Thyroid gland (tissue), 4 donors: ENCODE data around the gene TRIM14.
"Not testable (repeated sequence)": the region's sequence is repeated elsewhere in the genome, so short reads cannot be mapped to it uniquely, and the experiment has no call there.

Source experiments
- CTCF ChIP-seq, 6 experiments: fragments of 200-600 bp in 3 of 6; fragments of 450-650 bp in 3 of 6; sonication (generic) in 3 of 6; IDR thresholded peaks; one replicate each; pipeline ENCODE4 v1.5.1; 2016 to 2019; ENCODE audit warnings: antibody characterized with exemption in 6 of 6, mild to moderate bottlenecking in 2 of 6, inconsistent platforms in 1 of 6, moderate library complexity in 1 of 6
- POLR2A ChIP-seq, 2 donors: fragments of 450-650 bp; IDR thresholded peaks; one replicate each; pipeline ENCODE4 v1.6.1; 2017; ENCODE audit warnings: antibody characterized with exemption in 2 of 2, mild to moderate bottlenecking in 2 of 2, moderate library complexity in 1 of 2

GRCh38 chr9:98076514-98076890 lies 42.5 kb downstream of the TRIM14 start:
- not testable (repeated sequence) for TF ChIP-seq POLR2A, CTCF (IDR thresholded peaks at IDR 0.05)
